ENCODE results near the gene BMI1.
A peak's percentile ranks its signal among the peaks of the same experiment; 100 is the strongest.

The BMI1 gene

DNA sequence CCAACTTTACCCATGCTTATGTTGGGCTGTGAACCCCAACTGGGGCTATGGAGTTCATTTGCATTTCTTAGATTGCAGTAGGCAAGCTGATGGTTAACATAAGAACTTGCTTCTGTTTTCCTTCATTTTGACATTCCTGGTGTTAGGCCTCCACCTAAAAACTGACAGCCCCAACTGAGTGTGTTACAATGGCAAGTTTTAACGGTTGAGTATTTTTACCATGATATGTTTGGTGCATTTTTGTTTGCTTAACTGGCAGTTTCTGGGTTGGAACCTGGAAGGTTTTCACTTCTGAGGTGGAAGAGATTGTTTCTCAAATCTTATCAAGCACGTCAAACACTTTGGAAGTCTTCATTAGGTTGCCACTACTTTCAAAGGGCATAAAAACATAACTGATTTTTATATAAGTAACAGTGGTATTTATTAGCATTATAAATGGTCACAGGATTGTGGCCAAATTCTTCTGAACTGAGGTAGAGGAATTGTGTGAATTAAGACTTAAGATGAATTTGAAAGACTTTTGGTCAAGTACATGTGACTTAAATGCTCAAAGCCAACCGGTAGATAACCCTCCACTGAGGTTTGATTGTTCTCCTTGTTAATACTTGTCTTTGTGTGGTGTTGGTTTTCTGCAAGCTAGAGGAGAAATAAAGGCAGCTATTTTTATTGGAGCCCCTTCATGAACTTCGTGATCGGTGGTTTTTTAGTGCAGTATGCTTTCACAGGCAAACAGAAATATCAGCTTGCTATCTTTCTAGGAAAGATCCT is 2.8 kb downstream of the BMI1 start:
- no peak overlapping the region for H3K4me3 ChIP-seq (ENCODE audit: insufficient read depth, low read length, poor library complexity, severe bottlenecking)
- H3K9ac ChIP-seq (ENCODE audit: low read length): no peak overlapping the region
- no peaks in the 10 kb centered on the region for H3K27me3 ChIP-seq (ENCODE audit: low read length)
- H3K27ac ChIP-seq (ENCODE audit: low read depth, low read length): no peak overlapping the region
- H3F3A ChIP-seq (ENCODE audit: insufficient read depth): peaks cover 27% of the 10 kb centered on the region
- H2AFZ ChIP-seq (ENCODE audit: low read depth, low read length, severe bottlenecking): no peak overlapping the region
- H3K9me2 ChIP-seq (replicated peaks; ENCODE audit: insufficient read depth, low read length): no peaks in the 10 kb centered on the region
- peaks cover 22% of the 10 kb centered on the region; the same call in 1 of the 2 replicates for H3K36me3 ChIP-seq (ENCODE audit: low read length)
- H3K79me2 ChIP-seq (ENCODE audit: insufficient read depth, low read length): 0 out of 2 replicates have a peak, but pooled peaks cover 4% of the 10 kb centered on the region
- TF ChIP-seq, protein P1, sequence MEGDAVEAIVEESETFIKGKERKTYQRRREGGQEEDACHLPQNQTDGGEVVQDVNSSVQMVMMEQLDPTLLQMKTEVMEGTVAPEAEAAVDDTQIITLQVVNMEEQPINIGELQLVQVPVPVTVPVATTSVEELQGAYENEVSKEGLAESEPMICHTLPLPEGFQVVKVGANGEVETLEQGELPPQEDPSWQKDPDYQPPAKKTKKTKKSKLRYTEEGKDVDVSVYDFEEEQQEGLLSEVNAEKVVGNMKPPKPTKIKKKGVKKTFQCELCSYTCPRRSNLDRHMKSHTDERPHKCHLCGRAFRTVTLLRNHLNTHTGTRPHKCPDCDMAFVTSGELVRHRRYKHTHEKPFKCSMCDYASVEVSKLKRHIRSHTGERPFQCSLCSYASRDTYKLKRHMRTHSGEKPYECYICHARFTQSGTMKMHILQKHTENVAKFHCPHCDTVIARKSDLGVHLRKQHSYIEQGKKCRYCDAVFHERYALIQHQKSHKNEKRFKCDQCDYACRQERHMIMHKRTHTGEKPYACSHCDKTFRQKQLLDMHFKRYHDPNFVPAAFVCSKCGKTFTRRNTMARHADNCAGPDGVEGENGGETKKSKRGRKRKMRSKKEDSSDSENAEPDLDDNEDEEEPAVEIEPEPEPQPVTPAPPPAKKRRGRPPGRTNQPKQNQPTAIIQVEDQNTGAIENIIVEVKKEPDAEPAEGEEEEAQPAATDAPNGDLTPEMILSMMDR (IDR thresholded peaks at IDR 0.05; ENCODE audit: insufficient read depth, low read length, poor library complexity, severe bottlenecking): no peak
- no peak for TF ChIP-seq EZH2phosphoT487 (conservative IDR thresholded peaks at IDR 0.05; ENCODE audit: low read length)
- no peaks in the 10 kb centered on the region for H3K9me3 ChIP-seq (ENCODE audit: insufficient read depth, low read length)
- H3K4me2 ChIP-seq (ENCODE audit: low read depth, low read length, poor library complexity, severe bottlenecking): peak overlapping the region; percentile 78
- H4K20me1 ChIP-seq (ENCODE audit: low read depth, low read length): peaks cover 16% of the 10 kb centered on the region; the same call in 1 of the 2 replicates

DNA sequence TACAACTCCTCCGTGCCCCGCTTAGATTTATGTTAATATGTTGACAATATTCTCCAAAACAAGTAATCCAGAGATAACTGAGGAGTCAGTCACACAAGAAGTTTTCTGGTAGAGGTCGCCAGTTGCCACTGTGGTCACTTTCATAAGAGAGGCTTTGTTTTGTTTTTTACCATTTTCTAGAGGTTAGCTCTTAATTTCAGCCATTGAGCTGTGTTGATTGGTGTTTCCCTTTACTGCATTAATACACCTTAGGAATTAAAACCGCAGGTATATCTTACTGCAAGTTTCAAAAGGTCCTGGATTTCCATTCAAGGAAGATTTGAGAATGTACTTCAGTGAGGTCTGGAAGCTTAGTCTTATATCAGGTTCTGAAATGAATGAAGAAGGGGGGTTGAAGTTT is 3.5 kb downstream of the BMI1 start:
- no peak for TF ChIP-seq EZH2phosphoT487 (conservative IDR thresholded peaks at IDR 0.05; ENCODE audit: low read length)
- TF ChIP-seq, protein P1 (IDR thresholded peaks at IDR 0.05; ENCODE audit: insufficient read depth, low read length, poor library complexity, severe bottlenecking): no peak
- Histone ChIP-seq H3F3A (ENCODE audit: insufficient read depth) (peaks cover 20% of the 10 kb centered on the region), H3K9ac (ENCODE audit: low read length) (peak overlapping the region; percentile 39; the same call in 1 of the 2 replicates), H2AFZ (ENCODE audit: low read depth, low read length, severe bottlenecking) (no peak overlapping the region), H3K9me2 (replicated peaks; ENCODE audit: insufficient read depth, low read length) (no peaks in the 10 kb centered on the region), H3K27me3 (ENCODE audit: low read length) (no peaks in the 10 kb centered on the region), H4K20me1 (ENCODE audit: low read depth, low read length) (peaks cover 16% of the 10 kb centered on the region; the same call in 1 of the 2 replicates), H3K4me2 (ENCODE audit: low read depth, low read length, poor library complexity, severe bottlenecking) (peak overlapping the region; percentile 73), H3K36me3 (ENCODE audit: low read length) (peaks cover 19% of the 10 kb centered on the region; the same call in 1 of the 2 replicates), H3K4me3 (ENCODE audit: insufficient read depth, low read length, poor library complexity, severe bottlenecking) (peak overlapping the region; percentile 70), H3K9me3 (ENCODE audit: insufficient read depth, low read length) (no peaks in the 10 kb centered on the region), H3K27ac (ENCODE audit: low read depth, low read length) (no peak overlapping the region), H3K79me2 (ENCODE audit: insufficient read depth, low read length) (0 out of 2 replicates have a peak, but pooled peaks cover 4% of the 10 kb centered on the region)

DNA sequence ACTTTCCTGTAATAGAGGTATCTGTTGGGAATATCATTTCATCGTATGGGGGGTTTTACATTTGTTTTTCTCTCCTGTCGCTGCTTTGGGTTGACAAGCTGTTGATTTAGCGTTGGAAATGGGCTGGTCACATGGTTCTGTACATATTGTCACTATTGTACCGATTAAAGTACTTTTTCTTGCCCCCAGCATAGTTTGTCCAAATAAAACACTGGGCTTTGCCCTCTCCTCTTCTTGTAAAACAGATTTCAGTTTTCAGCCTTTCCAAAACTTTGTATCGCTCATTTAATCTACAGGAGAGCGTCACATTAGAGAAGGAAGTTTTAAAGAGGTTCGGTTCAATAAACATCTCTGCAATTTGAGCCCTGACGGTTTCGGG is 4.0 kb downstream of the BMI1 start:
- Histone ChIP-seq H2AFZ (ENCODE audit: low read depth, low read length, severe bottlenecking) (no peak overlapping the region), H3K36me3 (ENCODE audit: low read length) (peaks cover 23% of the 10 kb centered on the region; the same call in 1 of the 2 replicates), H3K27me3 (ENCODE audit: low read length) (no peaks in the 10 kb centered on the region), H4K20me1 (ENCODE audit: low read depth, low read length) (peaks cover 16% of the 10 kb centered on the region; the same call in 1 of the 2 replicates), H3K79me2 (ENCODE audit: insufficient read depth, low read length) (0 out of 2 replicates have a peak, but pooled peaks cover 4% of the 10 kb centered on the region), H3K27ac (ENCODE audit: low read depth, low read length) (no peak overlapping the region), H3K4me3 (ENCODE audit: insufficient read depth, low read length, poor library complexity, severe bottlenecking) (peak overlapping the region; percentile 70), H3K4me2 (ENCODE audit: low read depth, low read length, poor library complexity, severe bottlenecking) (peak overlapping the region; percentile 73), H3K9ac (ENCODE audit: low read length) (peak overlapping the region; percentile 39), H3F3A (ENCODE audit: insufficient read depth) (peaks cover 15% of the 10 kb centered on the region), H3K9me2 (replicated peaks; ENCODE audit: insufficient read depth, low read length) (no peaks in the 10 kb centered on the region), H3K9me3 (ENCODE audit: insufficient read depth, low read length) (no peaks in the 10 kb centered on the region)
- TF ChIP-seq EZH2phosphoT487 (conservative IDR thresholded peaks at IDR 0.05; ENCODE audit: low read length): no peak
- TF ChIP-seq, protein P1 (IDR thresholded peaks at IDR 0.05; ENCODE audit: insufficient read depth, low read length, poor library complexity, severe bottlenecking): no peak
